HG03039 (cell line): ENCODE measurements around the gene KLHL33.
A peak's percentile ranks its signal among the peaks of the same experiment; 100 is the strongest.

Source experiments
- ATAC-seq: cut with Tn5 transposase; IDR thresholded peaks from one replicate; pipeline ENCODE4 v1.9.1; 2021; ENCODE audit warnings: mild to moderate bottlenecking, moderate library complexity; ENCODE audit not compliant: unreplicated experiment

KLHL33 gene

GRCh38 chr14:20417250-20418186, 18.4 kb downstream of the KLHL33 start:
- no peak for ATAC-seq

DNA sequence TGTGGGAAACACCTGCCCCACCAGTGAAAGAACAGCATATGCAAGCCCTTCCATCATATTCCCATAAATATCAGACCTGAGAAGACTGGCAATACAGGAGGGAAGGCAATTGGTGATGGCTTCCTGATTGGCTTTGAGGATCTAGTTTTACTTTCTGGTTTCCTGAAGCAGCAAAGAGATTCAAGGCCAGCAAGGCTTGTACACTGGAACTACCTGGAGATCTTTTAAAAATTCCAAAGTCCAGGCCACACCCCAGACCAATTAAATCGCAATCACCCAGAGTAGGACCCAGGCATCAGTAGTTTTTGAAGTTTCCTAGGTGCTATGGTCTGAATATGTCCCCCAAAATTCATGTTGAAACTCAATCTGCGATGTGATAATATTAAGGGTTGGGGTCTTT, 19.7 kb downstream of the KLHL33 start:
- no peak for ATAC-seq

- ATAC-seq, result no peak
These were observed 20.2 kb downstream of the KLHL33 start for GRCh38 chr14:20415782-20416206.

- ATAC-seq, result no peak
These were observed 22.3 kb downstream of the KLHL33 start for GRCh38 chr14:20413744-20414082.

GRCh38 chr14:20412876-20413743, 22.9 kb downstream of the KLHL33 start, which contains the start of gene TEP1:
Gene TEP1 (minus strand): TSS chr14:20413501. CDS start chr14:20408439, 5,062 bp downstream.
- ATAC-seq, result peak; percentile 71

DNA sequence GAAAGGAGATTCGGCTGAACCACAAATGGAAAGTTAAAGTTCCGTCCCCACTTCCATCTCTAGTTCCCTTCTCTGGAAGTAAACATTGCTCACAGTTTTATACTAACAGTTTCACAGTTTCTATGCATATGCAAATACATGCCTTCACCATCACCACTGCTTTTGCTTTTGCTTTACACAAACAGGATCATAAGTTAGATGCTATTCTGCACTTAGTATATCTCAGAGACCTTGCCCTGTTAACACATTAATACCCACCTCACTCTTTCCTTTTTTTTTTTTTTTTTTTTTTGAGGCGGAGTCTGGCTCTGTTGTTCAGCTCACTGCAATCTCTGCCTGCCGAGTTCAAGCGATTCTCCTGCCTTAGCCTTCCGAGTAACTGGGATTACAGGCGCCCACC, 23.6 kb downstream of the KLHL33 start:
- peak; percentile 41 for ATAC-seq

DNA sequence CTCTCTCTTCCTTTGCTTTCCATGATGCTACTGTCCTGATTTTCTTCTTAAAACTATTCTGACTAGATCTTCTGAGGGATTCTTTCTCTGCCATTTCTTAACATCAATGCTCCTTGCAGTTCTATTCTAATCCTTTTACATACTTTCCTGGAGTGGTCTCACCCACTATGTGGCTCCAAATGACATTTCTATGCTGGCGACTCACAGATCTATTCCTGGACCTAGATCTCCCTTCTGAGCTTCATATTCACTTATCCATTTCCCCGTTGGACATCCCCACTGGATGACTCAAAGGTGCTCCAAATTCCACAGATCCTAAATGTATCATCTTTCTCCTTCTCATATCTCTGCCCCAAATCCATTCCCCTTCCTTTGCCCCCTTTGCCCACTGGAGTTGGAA, 26.7 kb downstream of the KLHL33 start:
- no peak for ATAC-seq

DNA sequence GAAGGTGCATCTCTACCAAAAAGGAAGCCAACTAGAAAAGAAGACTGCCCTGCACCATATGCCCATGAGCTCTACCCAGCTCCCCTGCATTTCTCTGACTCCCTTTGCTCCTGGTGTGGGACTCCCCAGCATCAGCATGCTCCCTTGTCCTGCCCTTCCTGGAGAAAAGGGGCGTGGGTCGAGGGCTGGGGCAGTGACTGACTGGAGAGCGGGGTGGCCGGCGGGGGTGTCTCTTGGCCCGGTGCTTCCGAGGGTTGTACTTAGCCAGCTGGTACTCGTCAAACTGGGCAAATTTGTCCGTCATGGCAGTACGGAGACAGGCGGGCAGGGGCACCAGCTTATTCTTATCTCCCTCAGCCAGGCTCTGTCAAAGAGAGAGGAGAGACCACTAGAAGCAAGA, 32.4 kb downstream of the KLHL33 start:
- ATAC-seq, result no peak

DNA sequence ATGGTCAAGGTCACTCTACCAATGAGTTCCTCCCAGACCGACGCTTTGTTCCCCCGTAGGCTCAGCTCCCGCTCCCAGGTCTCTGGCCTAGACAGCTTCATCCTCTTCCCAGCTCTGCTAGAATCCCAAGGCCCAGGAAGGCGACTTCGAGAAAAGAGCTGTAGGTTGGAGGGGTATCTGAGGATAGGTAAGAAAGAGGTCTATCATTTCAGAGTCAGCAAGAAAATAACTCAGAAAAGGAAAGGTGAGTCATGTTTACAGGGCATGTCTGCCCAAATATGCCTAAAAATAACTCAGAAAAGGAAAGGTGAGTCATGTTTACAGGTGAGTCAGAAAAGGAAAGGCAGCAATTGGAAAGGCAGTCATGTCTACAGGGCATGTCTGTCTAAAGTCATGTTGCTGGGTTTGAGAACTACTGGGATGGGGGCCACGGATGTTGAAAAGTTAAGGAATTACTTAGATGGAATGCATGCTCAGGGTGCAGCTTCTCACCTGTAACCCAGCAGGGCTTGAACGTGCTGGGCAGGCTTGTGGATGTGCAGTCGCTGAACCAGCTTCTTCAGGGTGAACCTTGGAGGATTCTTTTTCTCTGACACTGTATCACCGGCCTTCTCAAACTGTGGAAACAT, 34.9 kb downstream of the KLHL33 start:
- no peak for ATAC-seq

- no peak for ATAC-seq
These were observed 35.4 kb downstream of the KLHL33 start for GRCh38 chr14:20400589-20400964.

GRCh38 chr14:20397511-20397910, 38.5 kb downstream of the KLHL33 start:
- ATAC-seq, result no peak

- no peak for ATAC-seq
These were observed 44.5 kb downstream of the KLHL33 start for GRCh38 chr14:20391505-20391904.

DNA sequence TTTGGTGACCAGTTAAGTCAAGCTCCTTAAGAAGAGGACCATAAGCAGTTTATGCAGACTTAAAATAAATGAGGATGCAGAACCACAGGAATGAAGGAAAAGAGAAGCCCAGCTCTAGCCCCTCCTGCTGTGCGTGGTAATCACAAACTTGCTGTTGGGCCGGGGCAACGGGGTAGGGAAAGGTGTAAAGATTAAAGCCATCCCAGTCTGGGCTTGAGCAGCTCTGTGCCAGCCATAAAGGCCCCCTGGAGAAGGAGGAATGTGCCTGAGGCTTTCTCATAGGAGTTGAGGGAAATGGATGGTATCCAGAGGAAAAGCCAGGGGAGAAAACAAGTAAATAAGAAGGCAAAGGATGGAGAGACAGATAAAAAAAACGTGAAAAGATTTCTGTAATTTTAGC, 47.8 kb downstream of the KLHL33 start:
- ATAC-seq, result no peak

DNA sequence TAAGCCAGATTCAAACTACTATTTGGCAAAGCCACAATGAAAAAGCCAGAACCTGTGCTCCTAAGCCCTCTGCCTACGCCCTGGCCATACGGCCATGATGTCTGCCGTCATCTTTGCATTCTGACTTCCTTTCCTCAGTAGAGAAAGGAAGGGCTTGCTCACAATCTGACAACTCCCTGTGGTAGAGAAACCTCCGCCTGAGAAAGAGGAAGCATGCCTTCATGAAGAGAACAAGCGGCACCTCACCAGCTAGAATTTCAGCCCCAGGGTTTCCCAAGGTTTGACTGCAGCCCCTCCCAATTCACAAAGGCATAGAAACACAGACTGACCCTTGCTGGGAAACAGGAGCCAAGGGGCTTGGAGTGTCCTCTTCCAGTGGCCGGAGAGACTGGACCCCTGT, 48.4 kb downstream of the KLHL33 start:
- no peak for ATAC-seq

- ATAC-seq, result no peak
These were observed 49.6 kb downstream of the KLHL33 start for GRCh38 chr14:20386276-20386855.

DNA sequence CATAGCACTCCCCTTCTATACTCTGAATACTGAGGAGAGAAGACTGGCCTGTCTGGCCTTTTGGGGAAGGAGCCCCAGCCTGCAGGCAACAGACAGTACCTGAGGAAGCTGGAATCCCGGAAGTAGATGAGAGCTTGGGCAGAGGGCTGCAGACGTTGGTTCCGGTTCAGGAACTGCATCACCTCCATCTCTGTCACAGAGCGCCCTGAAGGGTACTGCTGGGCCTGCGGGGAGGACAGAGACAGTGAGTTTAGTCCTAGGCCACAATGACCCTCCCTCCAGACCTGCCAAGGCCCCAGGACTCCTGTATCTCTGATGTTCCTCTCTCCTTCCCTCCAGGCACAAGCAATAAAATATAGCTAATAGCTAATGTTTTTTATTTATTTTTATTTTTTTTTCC, 51.1 kb downstream of the KLHL33 start:
- no peak for ATAC-seq

- ATAC-seq, result no peak
These were observed 51.6 kb downstream of the KLHL33 start for GRCh38 chr14:20384321-20384720.

DNA sequence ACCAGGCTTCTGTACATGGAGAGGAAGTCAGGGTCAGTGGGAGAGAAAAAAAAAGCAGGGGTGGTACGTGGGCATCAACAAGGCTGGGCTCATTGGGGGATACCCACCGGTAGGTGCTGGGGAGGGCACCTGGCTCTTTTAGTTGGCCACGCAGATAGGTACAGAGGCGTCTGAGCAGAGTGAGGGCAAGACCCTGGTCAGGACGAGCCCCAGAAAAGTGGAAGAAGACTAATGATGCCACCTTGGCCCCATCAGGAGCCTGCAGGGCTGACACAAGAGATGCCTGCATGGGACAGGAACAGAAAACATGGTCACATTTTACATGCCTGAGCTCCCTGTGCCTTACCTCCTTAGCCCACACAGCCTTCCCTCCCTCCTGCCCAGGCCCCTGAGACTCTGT, 52.3 kb downstream of the KLHL33 start:
- ATAC-seq, result no peak

GRCh38 chr14:20383032-20383431, 52.9 kb downstream of the KLHL33 start:
- no peak for ATAC-seq

DNA sequence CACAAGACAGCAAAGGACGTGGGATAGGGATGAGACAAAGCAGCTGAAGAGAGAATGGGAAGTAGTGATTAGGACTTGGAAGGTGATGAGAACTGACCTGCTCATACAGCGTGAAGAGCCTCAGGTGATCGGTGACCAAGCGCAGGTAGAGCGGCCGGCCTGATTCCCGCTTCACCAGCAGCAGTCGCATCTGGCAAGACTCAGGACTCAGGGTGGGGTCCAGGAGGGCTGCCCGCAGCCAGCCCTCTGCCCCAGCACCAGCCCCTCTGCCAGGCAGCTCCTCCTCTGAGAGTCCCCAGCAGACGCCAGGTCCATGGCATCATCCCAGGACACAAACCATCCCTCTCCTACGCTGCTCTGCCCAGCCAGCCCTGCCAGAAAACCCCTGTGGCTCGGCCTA, 53.4 kb downstream of the KLHL33 start:
- no peak for ATAC-seq

DNA sequence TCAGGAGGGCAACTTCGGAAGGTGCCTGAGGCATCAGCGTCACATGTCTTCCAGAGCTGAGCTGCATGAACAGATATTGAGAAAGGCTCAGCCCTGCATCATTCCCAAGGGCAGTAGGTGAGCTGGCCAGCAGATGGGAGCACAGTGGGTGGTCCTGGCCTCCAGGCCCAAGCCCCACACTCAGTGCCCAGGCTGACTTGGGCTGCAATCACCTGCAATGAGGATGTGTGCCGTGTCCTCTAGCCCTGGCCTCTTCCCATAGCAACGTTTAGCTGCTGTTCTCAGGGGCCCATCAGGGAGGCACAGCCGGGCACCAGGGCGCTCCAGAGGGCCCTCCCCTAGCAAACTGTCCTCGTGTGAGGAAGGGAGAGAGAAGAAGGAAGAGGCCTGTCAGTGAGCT, 54.6 kb downstream of the KLHL33 start:
- no peak for ATAC-seq
